HepG2 (cell line): ENCODE results near the gene ALDH3A1. TPM values are rescaled to one million over a fixed set of nuclear protein-coding genes. Genes with fewer than 3 reads are reported as not detected.

Source experiments
- ATAC-seq: fragments of 200-7000 bp; cut with Tn5 transposase; 3 replicates; pipeline ENCODE4 v1.9.1; 2020; ENCODE audit warnings: mild to moderate bottlenecking, moderate library complexity
- BruUV-seq: library from RNA; stranded (reverse); fragments of 400-500 nt; replicated peaks from 2 replicates; lab custom pipeline; 2021; lab: Mats Ljungman, UMichigan
- CTCF ChIA-PET: fragments of 300-600 bp; formaldehyde crosslinking; extraction: SDS; loops from one replicate; lab custom pipeline; 2021; ENCODE audit warnings: low total read pairs, inconsistent platforms, low intra/inter-chr PET ratio; lab: Yijun Ruan, JAX
- POLR2A ChIA-PET: fragments of 350-600 bp; sonication (Branson Sonifier 250); formaldehyde crosslinking; loops from one replicate; lab custom pipeline; 2020; ENCODE audit warnings: antibody characterized with exemption, inconsistent platforms; lab: Yijun Ruan, JAX
- DNase-seq: peaks from one replicate; pipeline ENCODE4 v3.0.0-alpha.2; 2015; ENCODE audit warnings: low spot score
- FAIRE-seq: peaks from 3 replicates; lab custom pipeline; 2011; peaks lifted over from hg19 to GRCh38; lab: Jason Lieb, UNC
- H2AFZ ChIP-seq: one replicate; pipeline ENCODE4 v1.6.1; 2011; ENCODE audit warnings: low read length, inconsistent platforms
- H3K27ac ChIP-seq: fragments of 300-600 bp; 3 replicates; pipeline ENCODE4 v1.8.0; 2011; ENCODE audit warnings: mixed run types, mild to moderate bottlenecking, mixed read lengths, low read length, inconsistent platforms; ENCODE audit not compliant: insufficient read depth; ENCODE audit errors: extremely low read length
- H3K27me3 ChIP-seq, 2 experiments: fragments of 200-600 bp in 1 of 2; 2 replicates in 1 of 2; 3 replicates in 1 of 2; pipeline versions ENCODE4 v1.6.0 to v1.8.0; 2011; ENCODE audit warnings: low read length in 2 of 2, mild to moderate bottlenecking in 2 of 2, moderate library complexity in 2 of 2, inconsistent platforms in 1 of 2; ENCODE audit not compliant: insufficient read depth in 2 of 2, control insufficient read depth in 1 of 2
- H3K36me3 ChIP-seq, 2 experiments: fragments of 200-600 bp in 1 of 2; replicated peaks in 1 of 2; 2 replicates in 1 of 2; 3 replicates in 1 of 2; pipeline versions ENCODE4 v1.5.1 to v1.8.0; 2011; ENCODE audit warnings: low read length in 2 of 2, inconsistent platforms in 1 of 2; ENCODE audit not compliant: insufficient read depth in 2 of 2, control insufficient read depth in 1 of 2
- H3K4me1 ChIP-seq: 2 replicates; pipeline ENCODE4 v1.5.1; 2012; ENCODE audit warnings: low read length, inconsistent platforms; ENCODE audit not compliant: insufficient read depth
- H3K4me2 ChIP-seq: 2 replicates; pipeline ENCODE4 v1.6.0; 2011; ENCODE audit warnings: low read depth, low read length, inconsistent platforms
- H3K4me3 ChIP-seq, 3 experiments: fragments of 200-600 bp in 1 of 3; sonication (generic), shearing (Covaris generic) in 1 of 3; replicated peaks in 1 of 3; 2 replicates each; pipeline ENCODE4 v1.5.1; 2011 to 2016; ENCODE audit warnings: low read length in 3 of 3, inconsistent platforms in 2 of 3, low read depth in 2 of 3, mild to moderate bottlenecking in 2 of 3, control low read depth in 1 of 3, mixed read lengths in 1 of 3; ENCODE audit not compliant: insufficient read depth in 1 of 3
- H3K79me2 ChIP-seq: one replicate; pipeline ENCODE4 v1.6.1; 2011; ENCODE audit warnings: low read length, inconsistent platforms; ENCODE audit not compliant: insufficient read depth
- H3K9ac ChIP-seq: 2 replicates; pipeline ENCODE4 v1.6.0; 2011; ENCODE audit warnings: mild to moderate bottlenecking, low read depth, low read length, inconsistent platforms; ENCODE audit not compliant: insufficient read depth
- H3K9me3 ChIP-seq: 2 replicates; pipeline ENCODE4 v1.5.1; 2012; ENCODE audit warnings: mild to moderate bottlenecking, low read length
- H4K20me1 ChIP-seq: 2 replicates; pipeline ENCODE4 v1.6.0; 2011; ENCODE audit warnings: inconsistent platforms, mild to moderate bottlenecking, low read length, moderate library complexity; ENCODE audit not compliant: insufficient read depth
- BHLHE40 ChIP-seq: IDR thresholded peaks from 2 replicates; pipeline ENCODE4 v1.6.1; 2011; ENCODE audit warnings: low read length, improper control_type of control experiment
- CBX2 ChIP-seq, 2 experiments: fragments of 200-600 bp in 1 of 2; sonication (generic); formaldehyde crosslinking in 1 of 2; IDR thresholded peaks; 2 replicates each; pipeline versions ENCODE4 v1.7.0 to v1.8.1; 2018 to 2022; ENCODE audit warnings: low read depth in 2 of 2, low read length in 1 of 2, mild to moderate bottlenecking in 1 of 2, missing genetic modification reagents in 1 of 2
- HDAC6 ChIP-seq: fragments of 200-600 bp; sonication (generic); IDR thresholded peaks from 2 replicates; pipeline ENCODE4 v1.7.0; 2017; ENCODE audit warnings: mild to moderate bottlenecking, antibody characterized with exemption, low read length, low read depth
- HNRNPLL ChIP-seq: fragments of 200-400 bp; formaldehyde crosslinking; IDR thresholded peaks from 2 replicates; pipeline ENCODE4 v1.6.1; 2017; ENCODE audit warnings: mild to moderate bottlenecking, low read depth, low read length; ENCODE audit not compliant: poor library complexity, severe bottlenecking
- KDM4B ChIP-seq: sonication (generic); formaldehyde crosslinking; IDR thresholded peaks from 2 replicates; pipeline ENCODE4 v1.4.0; 2020; ENCODE audit warnings: missing genetic modification reagents
- NPAS2 ChIP-seq: sonication (generic); formaldehyde crosslinking; IDR thresholded peaks from 2 replicates; pipeline ENCODE4 v1.8.0; 2022; ENCODE audit warnings: mild to moderate bottlenecking, missing genetic modification reagents, borderline replicate concordance
- PITX1 ChIP-seq: sonication (generic); formaldehyde crosslinking; IDR thresholded peaks from 2 replicates; pipeline ENCODE4 v1.5.1; 2020; ENCODE audit warnings: mild to moderate bottlenecking, missing genetic modification reagents
- SMYD3 ChIP-seq: sonication (generic); formaldehyde crosslinking; IDR thresholded peaks from 2 replicates; pipeline ENCODE4 v1.8.1; 2023; ENCODE audit warnings: mild to moderate bottlenecking, missing genetic modification reagents
- ZFP82 ChIP-seq: sonication (generic); formaldehyde crosslinking; IDR thresholded peaks from 2 replicates; pipeline ENCODE4 v1.5.1; 2020; ENCODE audit warnings: mild to moderate bottlenecking, missing genetic modification reagents, borderline replicate concordance
- ZNF503 ChIP-seq: sonication (generic); formaldehyde crosslinking; IDR thresholded peaks from 2 replicates; pipeline ENCODE4 v1.4.0; 2020; ENCODE audit warnings: missing genetic modification reagents
- ZNF768 ChIP-seq: sonication (generic); formaldehyde crosslinking; IDR thresholded peaks from 2 replicates; pipeline ENCODE4 v1.4.0; 2020; ENCODE audit warnings: missing genetic modification reagents
- ZSCAN29 ChIP-seq: sonication (generic); formaldehyde crosslinking; conservative IDR thresholded peaks from 2 replicates; pipeline ENCODE4 v1.4.0; 2020; ENCODE audit warnings: mild to moderate bottlenecking, missing genetic modification reagents
- ZSCAN9 ChIP-seq: IDR thresholded peaks from 2 replicates; pipeline ENCODE4 v1.6.1; 2016; ENCODE audit warnings: borderline replicate concordance
- WGBS: methylation state at CpG from one replicate; pipeline ENCODE4 v1.1.6; 2017; ENCODE audit warnings: low lambda C conversion rate; 5-methylcytosine and 5-hydroxymethylcytosine counted together
- in situ Hi-C: cut with HindIII; loops from 2 replicates; pipeline ENCODE4 v1.10.0; 2017; ENCODE audit warnings: low pct_unique_long_range_greater_than_20kb; ENCODE audit not compliant: extremely low pct_ligation_motif_present
- intact Hi-C: fragments of 100-400 bp; cut with micrococcal nuclease; formaldehyde crosslinking; loops from one replicate; pipeline ENCODE4 v1.10.0; 2022; ENCODE audit not compliant: unreplicated experiment
- polyA plus RNA-seq, 8 experiments: library from polyadenylated mRNA; depleted of rRNA in 3 of 8; stranded (reverse) in 7 of 8; unstranded in 1 of 8; fragments of >200 nt; fragmentation: Illumina TruSeq in 4 of 8; extraction: Trizol in 4 of 8; gene quantifications; 2 replicates each; pipeline versions ENCODE4 v1.2.1 to v1.2.3, GENCODE V29; 2011 to 2016; ENCODE audit warnings: low read depth in 4 of 8, missing spikeins in 1 of 8, mixed read lengths in 1 of 8; ENCODE audit not compliant: insufficient read depth in 1 of 8
- total RNA-seq, 5 experiments: library from RNA; depleted of rRNA; stranded (reverse); fragments of >200 nt; fragmentation: Illumina TruSeq; extraction: Trizol; gene quantifications; 2 replicates each; pipeline ENCODE4 v1.2.3, GENCODE V29; 2016; ENCODE audit warnings: low read depth in 1 of 5
- TF ChIP-seq, protein P1 (sequence below): IDR thresholded peaks from 2 replicates; pipeline ENCODE4 v1.6.1; 2016

ALDH3A1 gene
- total and polyA plus RNA-seq, 2 of the 13 experiments (the other 11 are each of a cell fraction or from before 2014, with no cell fraction given) = 0.07 to 0.62 TPM

- 65% methylated on average over 12 of the region's 12 CpGs for WGBS
Measured at GRCh38 chr17:19712436-19713004, 35.6 kb downstream of the ALDH3A1 start.

More at GRCh38 chr17:19712436-19713004, 35.6 kb downstream of the ALDH3A1 start:
- FAIRE-seq = no peak
- ChIA-PET POLR2A (no interaction called here), CTCF (no interaction called here)
- Histone ChIP-seq H3K9ac (no peak overlapping the region), H3K4me1 (peaks cover 34% of the 10 kb centered on the region)
- no peak for TF ChIP-seq KDM4B (CRISPR knock-in tag)
- no peak for TF ChIP-seq ZNF768 (CRISPR knock-in tag)
- no peak for TF ChIP-seq PITX1 (CRISPR knock-in tag)
- TF ChIP-seq ZNF503 (CRISPR knock-in tag) = no peak
- TF ChIP-seq CBX2 (IDR thresholded peaks at IDR 0.05; ENCODE audit: low read depth, low read length) = no peak
- TF ChIP-seq CBX2 (CRISPR knock-in tag; IDR thresholded peaks at IDR 0.05; ENCODE audit: low read depth) = no peak
- no peak for TF ChIP-seq ZSCAN29 (CRISPR knock-in tag)
- no peak for TF ChIP-seq BHLHE40
- no peak for TF ChIP-seq SMYD3 (CRISPR knock-in tag)
- no peak for TF ChIP-seq HDAC6
- TF ChIP-seq NPAS2 (CRISPR knock-in tag) = no peak
- TF ChIP-seq ZSCAN9 = no peak
- TF ChIP-seq, protein P1, sequence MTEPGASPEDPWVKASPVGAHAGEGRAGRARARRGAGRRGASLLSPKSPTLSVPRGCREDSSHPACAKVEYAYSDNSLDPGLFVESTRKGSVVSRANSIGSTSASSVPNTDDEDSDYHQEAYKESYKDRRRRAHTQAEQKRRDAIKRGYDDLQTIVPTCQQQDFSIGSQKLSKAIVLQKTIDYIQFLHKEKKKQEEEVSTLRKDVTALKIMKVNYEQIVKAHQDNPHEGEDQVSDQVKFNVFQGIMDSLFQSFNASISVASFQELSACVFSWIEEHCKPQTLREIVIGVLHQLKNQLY (CRISPR knock-in tag) = no peak
- TF ChIP-seq HNRNPLL = no peak
- no peak for TF ChIP-seq ZFP82 (CRISPR knock-in tag)
- TF ChIP-seq, all 625 proteins: peak for 0
- Histone ChIP-seq H3K4me3 (no peak overlapping the region), H3K27ac (no peak overlapping the region), H3K9me3 (no peaks in the 10 kb centered on the region), H3K79me2 (no peaks in the 10 kb centered on the region), H4K20me1 (no peaks in the 10 kb centered on the region), H3K27me3 (peaks cover 2 to 4% of the 10 kb centered on the region in 2 experiments; a peak in 2 of 5 replicates), H3K36me3 (no peaks in the 10 kb centered on the region), H2AFZ (no peak overlapping the region), H3K4me2 (no peak overlapping the region)
- no TSS peak for BruUV-seq
- ATAC-seq = no peak
- intact Hi-C loops = no loop called here
- in situ Hi-C loops = loop anchor here (25.0 kb wide), 1 partner anchor 200 kb away; no protein-coding TSS in a partner anchor
- no peak for DNase-seq
